ENCODE results near the gene RGCC.
A peak's percentile ranks its signal among the peaks of the same experiment; 100 is the strongest.

The RGCC gene

GRCh38 chr13:41512441-41512840 lies 55.1 kb downstream of the RGCC start:
- Histone ChIP-seq H3K27ac (ENCODE audit: extremely low read depth, low read depth, low read length) (no peak overlapping the region), H3K36me3 (ENCODE audit: control insufficient read depth in 2 of 2, insufficient read depth in 1 of 2, low read length in 2 of 2) (no peaks in the 10 kb centered on the region), H3K4me1 (ENCODE audit: control insufficient read depth, insufficient read depth, low read length) (no peaks in the 10 kb centered on the region), H3K9me3 (ENCODE audit: control insufficient read depth, insufficient read depth, low read depth, low read length) (no peaks in the 10 kb centered on the region), H3K4me3 (ENCODE audit: low read depth, low read length) (no peak overlapping the region)
- TF ChIP-seq ZNF394 (tag by site-specific recombination; IDR thresholded peaks at IDR 0.05; ENCODE audit: borderline replicate concordance) (no peak), ZNF211 (tag by site-specific recombination; IDR thresholded peaks at IDR 0.05; ENCODE audit: low read depth) (no peak), KLF1 (tag by site-specific recombination; IDR thresholded peaks at IDR 0.05) (no peak)
- ChIA-PET CTCF (no interaction called here), POLR2A (no interaction called here)

- TF ChIP-seq HOXD13 (CRISPR knock-in tag; IDR thresholded peaks at IDR 0.05; ENCODE audit: borderline replicate concordance) (no peak), ZNF610 (tag by site-specific recombination; IDR thresholded peaks at IDR 0.05; ENCODE audit: borderline replicate concordance) (no peak), ZNF148 (tag by site-specific recombination; IDR thresholded peaks at IDR 0.05; ENCODE audit: borderline replicate concordance) (no peak), ZXDB (tag by site-specific recombination; IDR thresholded peaks at IDR 0.05) (no peak), ZNF768 (tag by site-specific recombination; IDR thresholded peaks at IDR 0.05) (no peak), ZNF214 (tag by site-specific recombination; IDR thresholded peaks at IDR 0.05; ENCODE audit: borderline replicate concordance) (no peak), ZNF670 (tag by site-specific recombination; IDR thresholded peaks at IDR 0.05; ENCODE audit: low read depth) (no peak), ZNF10 (tag by site-specific recombination; IDR thresholded peaks at IDR 0.05) (no peak), SCRT2 (tag by site-specific recombination; IDR thresholded peaks at IDR 0.05) (no peak), ZNF169 (tag by site-specific recombination; IDR thresholded peaks at IDR 0.05) (no peak), ZNF501 (tag by site-specific recombination; IDR thresholded peaks at IDR 0.05) (no peak)
- TF ChIP-seq, protein P1, sequence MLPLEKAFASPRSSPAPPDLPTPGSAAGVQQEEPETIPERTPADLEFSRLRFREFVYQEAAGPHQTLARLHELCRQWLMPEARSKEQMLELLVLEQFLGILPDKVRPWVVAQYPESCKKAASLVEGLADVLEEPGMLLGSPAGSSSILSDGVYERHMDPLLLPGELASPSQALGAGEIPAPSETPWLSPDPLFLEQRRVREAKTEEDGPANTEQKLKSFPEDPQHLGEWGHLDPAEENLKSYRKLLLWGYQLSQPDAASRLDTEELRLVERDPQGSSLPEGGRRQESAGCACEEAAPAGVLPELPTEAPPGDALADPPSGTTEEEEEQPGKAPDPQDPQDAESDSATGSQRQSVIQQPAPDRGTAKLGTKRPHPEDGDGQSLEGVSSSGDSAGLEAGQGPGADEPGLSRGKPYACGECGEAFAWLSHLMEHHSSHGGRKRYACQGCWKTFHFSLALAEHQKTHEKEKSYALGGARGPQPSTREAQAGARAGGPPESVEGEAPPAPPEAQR (tag by site-specific recombination; IDR thresholded peaks at IDR 0.05), result no peak
- ChIA-PET CTCF (no interaction called here), POLR2A (no interaction called here)
- Histone ChIP-seq H3K36me3 (ENCODE audit: control insufficient read depth in 2 of 2, insufficient read depth in 1 of 2, low read length in 2 of 2) (no peaks in the 10 kb centered on the region), H3K4me3 (ENCODE audit: low read depth, low read length) (no peak overlapping the region), H3K4me1 (ENCODE audit: control insufficient read depth, insufficient read depth, low read length) (no peaks in the 10 kb centered on the region), H3K27ac (ENCODE audit: extremely low read depth, low read depth, low read length) (no peak overlapping the region), H3K9me3 (ENCODE audit: control insufficient read depth, insufficient read depth, low read depth, low read length) (no peaks in the 10 kb centered on the region)
These were observed 56.2 kb downstream of the RGCC start for GRCh38 chr13:41513600-41513999.

GRCh38 chr13:41514853-41515395 lies 57.6 kb downstream of the RGCC start:
- TF ChIP-seq EGR2 (tag by site-specific recombination; IDR thresholded peaks at IDR 0.05; ENCODE audit: low read depth), result 0 out of 2 replicates have a peak, but pooled peaks have one; percentile 39
- TF ChIP-seq ZNF114 (tag by site-specific recombination; IDR thresholded peaks at IDR 0.05), result no peak
- H3K27ac ChIP-seq (ENCODE audit: extremely low read depth, low read depth, low read length), result no peak overlapping the region

More at GRCh38 chr13:41514853-41515395, 57.6 kb downstream of the RGCC start:
- ChIA-PET POLR2A (no interaction called here), CTCF (no interaction called here)
- H3K36me3 ChIP-seq (ENCODE audit: control insufficient read depth in 2 of 2, insufficient read depth in 1 of 2, low read length in 2 of 2), result no peaks in the 10 kb centered on the region
- H3K4me1 ChIP-seq (ENCODE audit: control insufficient read depth, insufficient read depth, low read length), result no peaks in the 10 kb centered on the region
- no peaks in the 10 kb centered on the region for H3K9me3 ChIP-seq (ENCODE audit: control insufficient read depth, insufficient read depth, low read depth, low read length)
- no peak overlapping the region for H3K4me3 ChIP-seq (ENCODE audit: low read depth, low read length)

Data from HEK293 (cell line).